Stimulated activated CD8-positive, alpha-beta memory T cell treated with anti-CD3 and anti-CD28 coated beads, Interleukin-4, amount 100 ng/mL, for 48 hours (primary cell): ENCODE measurements around the gene FAM53B.

Experiments
- DNase-seq: peaks from one replicate; pipeline ENCODE4 v3.0.0-alpha.2; 2020

Gene FAM53B

DNA sequence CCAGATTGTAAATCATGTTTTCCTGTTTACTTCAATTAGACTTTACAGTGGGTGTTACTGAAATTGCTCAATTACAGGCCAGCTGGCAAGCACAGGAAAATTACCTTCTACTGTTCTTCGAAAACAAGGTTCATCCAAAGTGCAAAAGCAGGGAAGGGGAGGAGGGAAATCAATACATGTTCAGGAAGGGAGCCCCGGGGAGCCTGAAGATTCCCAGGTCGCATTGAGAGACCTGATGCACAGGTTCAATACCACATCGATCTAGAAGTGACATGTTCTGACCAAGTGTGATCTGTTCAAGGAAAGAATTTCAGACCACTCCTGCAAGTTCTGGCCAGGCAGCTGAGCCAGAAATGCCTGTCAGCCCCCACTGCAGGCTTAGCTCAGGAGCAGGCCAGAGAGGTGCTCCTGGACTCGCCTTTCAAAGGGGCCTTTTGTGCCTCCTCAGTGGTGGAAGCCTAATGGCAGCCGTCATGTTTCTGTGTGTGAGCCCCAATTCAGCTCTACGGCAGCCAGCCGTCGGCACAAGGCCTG, 35.9 kb downstream of the FAM53B start:
- no peak for DNase-seq

DNA sequence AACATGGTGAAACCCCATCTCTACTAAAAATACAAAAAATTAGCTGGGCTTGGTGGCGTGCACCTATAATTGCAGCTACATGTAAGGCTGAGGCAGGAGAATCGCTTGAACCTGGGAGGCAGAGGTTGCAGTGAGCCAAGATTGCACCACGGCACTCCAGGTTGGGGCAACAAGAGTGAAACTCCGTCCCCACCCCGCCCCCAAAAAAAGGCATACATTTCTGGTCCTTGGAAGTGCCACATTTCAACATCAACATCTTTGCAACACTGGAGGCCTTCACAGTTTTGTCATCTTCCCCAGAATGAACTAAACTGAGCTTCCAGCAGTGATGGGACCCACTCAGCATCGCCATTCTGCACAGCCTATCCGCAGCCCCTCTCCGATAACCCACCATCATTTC, 36.6 kb downstream of the FAM53B start:
- DNase-seq, result no peak

DNA sequence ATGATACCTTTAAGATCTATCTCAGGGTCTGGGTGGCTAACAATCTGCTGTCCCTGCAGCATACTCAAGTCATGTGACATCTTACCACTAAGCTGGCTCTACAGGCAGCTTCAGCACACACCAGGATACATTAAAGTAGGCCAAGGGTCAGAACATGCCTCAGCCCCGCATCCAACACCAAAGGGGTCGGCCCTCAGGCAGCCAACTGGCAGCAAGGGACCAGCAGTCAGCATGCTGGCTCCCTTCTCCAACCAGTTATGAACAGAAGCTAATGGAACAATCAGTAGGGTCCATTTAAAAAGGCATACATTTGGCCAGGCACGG, 37.1 kb downstream of the FAM53B start:
- no peak for DNase-seq

DNA sequence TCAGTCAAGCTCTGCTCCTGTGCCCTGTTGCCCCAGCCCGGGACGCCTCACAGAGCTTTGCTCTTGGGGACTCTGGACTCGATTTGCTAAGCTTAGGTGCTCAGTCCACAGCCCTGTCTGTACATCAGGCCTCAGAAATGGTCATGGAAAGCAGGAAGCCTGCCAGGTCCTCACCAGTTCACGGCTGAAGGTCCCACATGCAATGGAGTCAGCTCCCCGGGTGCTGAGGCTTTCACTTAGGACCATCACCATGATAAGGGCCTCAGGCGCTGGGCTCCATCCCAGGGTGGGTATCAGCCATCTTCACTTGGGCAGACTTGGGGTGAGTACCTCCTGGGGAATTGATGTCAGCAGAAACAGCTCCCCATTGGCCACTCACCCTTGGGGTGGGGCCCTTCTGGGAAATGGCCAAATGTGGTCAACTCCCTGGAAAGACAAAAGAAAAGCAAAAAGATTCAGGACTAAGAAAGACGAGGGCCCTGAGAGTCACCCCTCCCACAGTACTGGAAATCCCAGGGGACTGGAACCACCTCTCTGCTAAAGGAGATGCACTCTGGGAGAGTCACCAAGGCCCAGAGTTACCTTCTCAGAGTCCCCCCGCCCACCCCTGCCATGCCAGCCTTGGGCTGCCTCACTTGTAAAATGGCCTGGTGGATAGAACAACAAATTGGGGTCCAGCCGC, 37.6 kb downstream of the FAM53B start:
- no peak for DNase-seq

DNA sequence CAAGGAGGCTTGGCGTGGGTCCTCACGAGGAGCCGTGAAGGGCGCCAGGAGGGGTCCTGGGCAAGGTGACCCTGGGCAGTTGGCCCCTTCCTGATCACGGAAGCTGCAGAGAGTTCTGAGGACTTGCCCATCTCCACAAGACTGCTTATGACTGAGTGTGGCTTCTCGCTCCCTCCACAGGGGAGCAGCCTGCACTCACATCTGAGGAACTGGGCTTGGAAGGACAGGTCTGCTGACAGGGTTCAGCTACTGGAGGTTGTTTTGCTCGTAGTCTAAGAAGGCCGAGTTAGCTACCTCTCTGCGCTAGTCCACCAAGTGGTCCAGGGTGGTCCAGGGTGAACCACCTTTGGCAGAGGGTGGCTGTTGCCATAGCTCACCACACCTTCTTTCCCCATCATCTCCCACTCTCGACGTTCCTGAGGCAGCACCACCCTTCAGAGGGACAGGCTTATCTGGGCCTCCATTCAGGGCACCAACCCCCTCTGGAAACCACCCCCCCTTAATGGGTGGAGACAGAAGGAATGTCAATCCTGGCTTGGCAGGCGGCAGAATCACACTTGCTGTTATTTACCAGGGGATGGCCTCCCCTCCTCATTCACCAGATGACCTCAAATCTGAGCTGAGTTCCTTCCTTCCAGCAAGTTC, 38.2 kb downstream of the FAM53B start:
- no peak for DNase-seq

DNA sequence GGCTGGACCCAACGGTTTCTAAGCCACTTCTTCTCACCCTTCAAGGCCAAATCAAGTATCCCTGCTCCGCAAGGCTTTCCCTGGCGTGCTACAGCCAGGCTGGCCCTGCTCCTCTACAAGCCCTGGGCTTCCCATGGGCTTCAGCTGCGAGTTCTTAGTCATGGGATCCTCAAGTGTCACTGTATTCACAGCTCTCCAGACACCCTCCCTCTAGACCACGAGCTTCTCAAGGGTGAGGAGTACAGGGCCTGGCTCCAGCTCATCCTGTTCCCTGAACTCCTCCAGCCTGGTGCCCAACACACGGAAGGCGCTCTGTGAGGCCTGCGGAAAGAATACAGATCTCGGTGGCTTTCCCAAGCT, 38.8 kb downstream of the FAM53B start:
- DNase-seq, result no peak

DNA sequence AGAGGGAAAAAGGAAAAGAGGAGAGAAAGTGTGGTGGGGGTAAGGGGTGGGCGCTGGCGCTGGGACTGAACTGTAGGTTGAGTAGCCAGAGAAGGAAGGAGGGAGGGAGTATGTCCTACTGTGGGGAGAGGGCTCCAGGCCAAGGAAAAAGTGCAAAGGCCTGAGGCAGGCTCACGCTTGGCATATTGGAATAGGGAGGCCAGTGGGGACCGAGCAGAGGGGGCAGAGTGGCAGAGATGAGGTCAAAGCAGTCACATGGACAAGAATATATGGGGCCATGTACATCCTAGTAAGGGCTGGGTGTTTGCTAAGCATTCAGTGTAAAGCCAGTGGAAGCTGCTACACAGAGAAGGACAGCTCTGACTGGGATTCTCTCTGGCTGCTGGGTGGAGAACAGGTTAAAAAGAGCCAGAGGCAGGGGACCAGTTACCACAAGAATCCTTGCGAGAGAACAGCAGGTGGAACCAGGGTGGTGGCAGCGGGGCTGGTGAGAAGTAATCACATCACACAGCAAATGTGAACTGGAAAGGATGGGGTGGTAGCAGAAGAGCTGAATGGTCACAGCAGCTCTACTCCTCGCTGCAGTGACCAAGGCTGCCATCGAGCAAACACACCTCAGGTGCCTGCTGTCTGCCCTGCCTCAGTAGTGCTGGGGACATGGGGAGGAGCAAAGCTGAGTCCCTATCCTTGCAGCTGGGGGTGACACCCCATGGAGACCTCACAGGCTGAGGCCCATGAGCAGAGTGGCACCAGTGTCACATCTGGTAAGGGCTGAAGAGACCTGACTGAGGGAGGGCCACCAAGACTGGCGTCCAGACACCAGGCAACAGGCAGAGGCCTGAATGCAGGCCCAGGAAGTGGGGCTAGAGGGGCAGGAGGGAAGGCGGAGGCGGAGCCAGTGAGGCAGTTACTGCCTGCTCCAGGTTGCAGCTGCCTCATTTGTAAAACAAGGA, 39.5 kb downstream of the FAM53B start:
- DNase-seq, result no peak

DNA sequence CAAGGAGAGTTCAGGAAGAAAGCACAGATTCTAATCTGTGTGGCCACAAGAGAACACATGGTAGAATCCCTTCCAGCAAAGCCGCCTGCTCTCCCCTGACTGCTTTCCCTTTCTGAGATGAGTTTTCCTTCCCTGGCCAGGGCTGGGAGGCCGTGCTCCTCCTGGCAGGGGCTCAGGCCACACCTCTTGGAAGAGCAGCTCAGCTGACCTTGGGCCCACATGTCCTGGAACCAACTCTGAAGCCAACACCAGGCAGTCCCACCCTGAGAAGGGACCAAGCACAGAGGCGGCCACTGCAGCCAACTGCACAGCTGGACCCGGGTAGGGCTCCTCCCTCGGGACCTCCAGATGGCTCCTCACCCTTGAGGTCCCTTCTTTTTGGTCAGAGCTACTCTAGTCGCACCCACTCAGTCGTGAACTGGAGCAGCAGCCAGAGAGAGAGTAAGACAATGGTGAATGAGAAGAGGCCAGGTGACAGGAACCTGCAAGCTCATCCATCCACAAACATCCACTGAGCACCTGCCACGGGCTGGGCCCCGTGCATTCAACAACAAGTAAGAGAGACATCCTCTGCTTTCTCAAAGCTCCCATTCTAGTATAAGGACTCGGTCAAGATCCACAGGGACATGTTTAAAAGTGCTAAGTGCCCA, 40.3 kb downstream of the FAM53B start:
- no peak for DNase-seq

DNA sequence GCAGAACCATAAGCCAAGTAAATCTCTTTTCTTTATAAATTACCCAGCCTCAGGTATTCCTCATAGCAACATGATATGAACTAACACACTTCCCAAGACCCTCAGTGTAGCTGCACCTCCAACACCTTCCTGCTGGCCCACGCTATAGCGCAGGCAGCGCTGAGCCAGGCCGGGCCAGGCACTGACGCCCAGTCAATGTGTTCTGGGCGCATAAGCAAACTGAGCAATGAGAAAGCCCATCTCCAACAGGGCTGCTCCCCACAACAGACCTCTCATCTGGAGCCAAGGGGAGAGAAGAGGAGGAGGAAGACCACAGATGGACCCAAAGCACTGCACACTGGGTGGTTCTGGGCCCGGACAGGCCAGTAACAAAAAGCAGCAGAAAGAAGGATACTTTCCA, 40.8 kb downstream of the FAM53B start:
- no peak for DNase-seq

DNA sequence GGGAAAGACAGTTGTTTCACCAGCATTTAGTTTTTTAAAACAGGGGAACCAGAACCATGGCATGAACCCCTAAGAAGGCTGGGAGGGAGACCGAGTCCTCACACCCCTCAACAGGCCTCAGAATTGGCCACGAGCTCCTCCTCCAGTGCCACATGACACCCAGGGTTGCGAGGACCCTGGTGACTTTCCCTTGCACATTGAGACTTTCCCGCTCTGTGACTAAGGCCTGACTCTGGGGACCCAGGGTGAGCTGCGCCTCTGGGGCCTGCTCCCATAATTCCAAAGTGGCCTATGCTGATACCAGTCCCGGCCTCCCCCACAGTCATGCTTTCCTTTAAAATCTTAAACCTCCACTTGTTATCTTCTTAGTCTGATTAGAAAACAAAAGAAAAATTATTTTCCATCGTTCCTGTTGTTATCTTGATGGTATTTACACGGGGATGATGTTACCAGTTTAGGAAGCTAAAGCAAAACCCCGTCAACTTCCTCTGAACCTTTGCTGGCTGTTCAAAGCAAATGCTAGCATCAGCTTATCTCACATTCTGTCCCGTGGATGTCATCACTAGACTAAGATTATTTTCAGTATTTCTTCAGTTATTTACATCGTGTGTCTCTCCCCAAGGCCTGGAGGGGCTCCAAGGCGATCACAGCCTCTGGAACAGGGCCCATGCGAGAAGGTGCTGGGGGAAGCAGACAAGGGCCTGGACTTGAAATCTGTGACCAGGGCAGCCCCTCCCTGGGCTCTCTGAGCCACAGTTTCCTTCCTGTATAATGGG, 42.1 kb downstream of the FAM53B start:
- DNase-seq, result peak; percentile 70

DNA sequence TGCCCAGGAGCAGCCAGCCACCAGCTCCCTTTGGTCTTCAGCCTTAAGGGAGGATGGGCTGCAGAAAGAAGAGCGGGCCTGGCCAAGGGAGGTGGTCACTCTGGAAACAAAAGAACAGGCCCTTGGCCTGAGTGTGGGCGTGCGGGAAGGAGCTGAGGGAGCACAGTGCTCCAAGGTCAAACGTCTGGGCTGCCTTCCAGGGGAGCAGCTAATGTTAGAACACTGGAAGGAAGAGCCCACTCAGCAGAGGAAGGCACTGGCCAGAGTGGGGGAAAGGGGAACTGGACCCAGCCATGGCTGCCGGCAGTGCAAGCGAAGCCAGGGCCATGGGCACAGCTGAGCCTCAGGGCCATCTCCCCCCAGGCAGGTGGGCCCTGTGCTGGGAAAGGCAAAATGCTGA, 42.7 kb downstream of the FAM53B start:
- no peak for DNase-seq

DNA sequence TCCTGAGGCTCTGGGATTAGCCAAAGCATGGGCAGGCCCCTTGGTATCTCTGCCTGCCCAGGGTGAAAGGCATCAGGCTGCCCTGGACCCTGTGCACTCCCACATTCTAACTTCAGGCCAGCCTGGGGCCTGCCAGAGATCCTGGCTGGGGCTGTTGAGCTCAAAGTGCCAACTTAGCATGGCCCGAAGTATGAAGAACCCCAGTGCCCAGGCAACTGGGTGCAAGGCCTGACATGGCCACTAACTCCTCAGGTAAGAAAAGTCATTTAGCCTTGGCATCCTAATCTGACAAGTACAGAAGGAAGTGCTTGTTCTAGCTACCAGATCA, 43.2 kb downstream of the FAM53B start:
- no peak for DNase-seq

DNA sequence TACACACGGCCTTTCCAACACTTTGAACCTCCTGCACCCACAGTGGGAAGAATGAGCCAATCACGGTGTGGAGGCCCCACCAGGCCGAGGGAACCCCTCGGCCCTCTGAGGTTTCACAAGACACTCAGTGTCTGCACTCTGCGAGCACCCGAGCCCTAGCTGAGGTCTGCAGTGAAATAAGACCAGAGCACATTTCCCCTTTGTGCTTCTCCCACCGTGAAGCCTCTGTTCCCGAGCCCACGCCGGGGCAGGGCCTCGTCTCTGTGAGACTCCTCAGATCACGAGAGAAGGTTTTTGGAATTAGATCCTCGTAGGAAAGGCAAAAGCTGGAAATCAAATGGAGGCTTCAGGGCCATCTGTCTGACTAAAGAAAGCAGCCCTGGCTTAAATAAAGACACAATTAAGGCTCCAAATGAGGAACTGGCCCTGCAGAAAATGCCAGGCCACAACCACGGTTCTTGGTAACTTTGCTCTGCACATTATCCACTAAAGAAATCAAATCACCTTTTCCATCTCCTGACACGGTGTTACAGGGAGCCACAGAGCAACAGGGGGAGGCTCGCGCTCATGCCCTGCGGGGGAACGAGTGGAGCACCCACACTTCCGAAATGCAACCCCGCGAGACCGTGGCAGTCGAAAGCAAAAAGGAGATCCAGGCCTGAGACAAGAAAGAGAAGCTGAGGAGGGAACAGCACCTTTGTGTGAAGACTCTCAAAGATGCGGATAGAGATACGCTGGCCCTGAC, 43.7 kb downstream of the FAM53B start:
- no peak for DNase-seq

DNA sequence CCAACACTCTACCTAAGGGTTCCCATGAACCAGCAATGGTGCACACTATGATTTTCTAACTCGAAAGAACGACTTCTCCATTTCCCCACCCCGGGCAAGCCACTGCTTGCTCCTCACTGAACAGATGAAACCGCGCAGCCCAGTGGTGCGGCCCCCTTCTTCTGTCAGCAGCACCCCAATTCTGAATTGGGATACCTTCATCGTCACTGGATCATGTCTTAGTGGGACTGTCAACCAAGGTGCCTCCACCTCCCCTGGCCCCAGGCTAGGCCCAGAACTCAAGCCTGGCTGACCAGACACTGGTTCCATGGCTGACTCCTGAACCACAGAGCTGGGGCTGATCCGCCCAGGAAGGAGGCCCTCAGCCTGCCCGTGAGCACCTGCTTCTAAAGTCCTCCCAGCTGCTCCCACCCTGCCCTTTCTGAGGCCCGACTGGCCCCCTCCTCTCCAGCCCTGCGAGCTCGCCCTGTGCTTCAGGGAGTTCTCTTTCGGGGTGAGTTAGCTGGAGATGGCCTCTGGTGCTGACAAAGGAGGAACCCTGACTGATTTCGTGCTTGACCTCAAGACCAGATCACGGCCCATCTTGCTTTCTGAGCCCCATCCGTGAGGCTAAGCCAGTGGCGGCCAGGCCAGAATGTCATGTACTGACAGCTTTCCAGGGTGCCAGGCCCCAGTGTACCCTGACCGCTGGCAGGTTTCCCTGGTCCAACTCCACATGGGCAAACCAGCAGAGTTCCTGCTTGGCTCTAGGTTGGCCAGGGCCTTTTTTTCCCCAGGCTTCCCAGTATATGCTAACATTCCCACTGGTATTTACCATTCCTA, 44.5 kb downstream of the FAM53B start:
- no peak for DNase-seq

DNA sequence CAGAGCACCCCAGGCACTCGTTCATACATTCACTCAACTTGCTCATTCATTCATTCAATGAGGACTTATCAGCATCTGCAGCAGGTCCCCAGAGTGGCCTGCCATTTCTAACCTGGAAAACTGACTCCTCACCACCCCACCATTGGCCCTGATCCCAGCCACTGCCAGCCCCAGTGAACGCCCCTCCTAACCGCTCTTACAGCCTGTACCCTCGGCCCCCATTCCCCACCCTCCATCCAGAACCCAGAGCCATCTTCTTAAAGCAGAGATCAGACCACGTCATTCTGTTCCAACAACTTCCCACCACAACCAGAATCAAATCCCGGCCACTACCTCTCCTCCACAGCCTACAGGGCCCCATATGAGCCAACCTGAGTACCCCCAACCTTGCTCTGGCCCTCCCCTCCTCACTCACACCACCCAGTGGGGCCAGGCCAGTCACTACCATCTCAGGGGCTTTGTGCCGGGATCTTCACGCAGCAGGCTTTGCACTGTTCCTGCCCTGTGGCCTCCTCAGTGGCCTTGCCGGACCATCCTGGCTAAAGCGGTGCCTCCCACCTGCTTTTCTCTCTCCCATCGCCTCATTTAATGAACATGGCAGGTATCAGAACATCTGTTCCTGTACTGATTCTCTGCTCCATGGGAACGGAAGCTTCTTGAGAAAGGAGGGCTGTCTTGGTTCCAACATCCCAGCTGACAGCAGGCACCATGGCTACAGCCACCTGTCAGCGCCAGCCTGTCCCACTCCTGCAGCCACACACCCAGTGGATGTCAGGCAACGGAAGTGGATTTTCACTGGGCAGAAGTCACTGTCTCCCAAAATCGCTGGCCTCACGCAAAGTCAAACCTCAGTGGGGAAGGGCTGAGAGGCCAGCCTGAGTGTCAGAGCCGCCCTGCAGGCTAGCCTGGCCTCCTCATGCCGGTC, 45.4 kb downstream of the FAM53B start:
- DNase-seq, result no peak

DNA sequence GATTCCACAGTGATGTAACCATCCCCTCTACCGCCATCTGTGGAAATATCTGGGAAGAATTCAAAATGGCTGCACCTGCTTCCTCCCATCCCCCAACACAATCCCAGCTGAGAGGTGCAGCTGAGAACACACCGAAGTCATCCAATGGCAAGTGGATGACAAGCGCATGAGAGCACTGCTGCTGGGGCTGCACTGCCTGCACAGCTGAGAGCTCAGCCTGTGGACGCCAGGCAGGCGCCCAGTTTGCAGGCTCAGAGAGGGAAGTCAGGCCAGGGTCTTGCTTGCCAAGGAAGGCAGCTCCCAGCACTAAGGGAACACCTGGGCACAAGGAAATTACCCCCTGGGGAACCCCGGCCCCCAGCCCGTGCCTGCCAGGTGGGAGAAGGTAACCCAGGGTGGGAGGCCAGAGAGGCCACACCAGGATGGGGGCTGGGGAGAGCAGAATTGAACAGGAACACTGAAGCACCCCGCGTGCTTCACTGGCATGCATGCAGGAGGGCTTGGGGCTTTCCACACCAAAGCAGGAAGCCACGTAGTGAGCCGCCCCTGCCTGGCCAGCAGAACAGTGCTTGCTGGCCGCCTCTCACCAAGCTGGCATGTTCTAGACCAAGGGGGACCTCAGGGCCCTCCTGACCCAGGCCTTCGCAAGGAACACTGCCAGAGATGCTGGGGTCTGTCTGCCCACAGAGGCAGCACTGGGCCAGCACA, 46.2 kb downstream of the FAM53B start:
- no peak for DNase-seq

DNA sequence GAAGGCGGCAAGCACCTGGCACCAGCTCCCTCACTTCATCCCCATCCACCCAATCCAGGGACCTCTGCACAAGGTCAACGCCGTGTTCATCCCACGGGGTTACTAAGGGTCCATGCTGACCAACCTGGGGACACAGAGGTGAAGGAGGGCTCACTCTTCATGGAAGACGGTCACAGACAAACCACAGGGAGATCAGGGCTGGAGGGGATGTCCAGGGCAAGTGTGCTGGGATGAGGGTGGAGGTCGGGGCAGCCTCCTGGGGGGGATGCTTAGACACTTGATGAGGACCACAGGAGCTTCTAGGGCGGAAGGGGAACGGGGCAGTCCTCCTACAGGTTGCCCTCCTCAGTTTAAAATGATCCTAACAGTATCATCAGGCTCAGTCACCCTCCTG, 46.7 kb downstream of the FAM53B start:
- DNase-seq, result no peak

DNA sequence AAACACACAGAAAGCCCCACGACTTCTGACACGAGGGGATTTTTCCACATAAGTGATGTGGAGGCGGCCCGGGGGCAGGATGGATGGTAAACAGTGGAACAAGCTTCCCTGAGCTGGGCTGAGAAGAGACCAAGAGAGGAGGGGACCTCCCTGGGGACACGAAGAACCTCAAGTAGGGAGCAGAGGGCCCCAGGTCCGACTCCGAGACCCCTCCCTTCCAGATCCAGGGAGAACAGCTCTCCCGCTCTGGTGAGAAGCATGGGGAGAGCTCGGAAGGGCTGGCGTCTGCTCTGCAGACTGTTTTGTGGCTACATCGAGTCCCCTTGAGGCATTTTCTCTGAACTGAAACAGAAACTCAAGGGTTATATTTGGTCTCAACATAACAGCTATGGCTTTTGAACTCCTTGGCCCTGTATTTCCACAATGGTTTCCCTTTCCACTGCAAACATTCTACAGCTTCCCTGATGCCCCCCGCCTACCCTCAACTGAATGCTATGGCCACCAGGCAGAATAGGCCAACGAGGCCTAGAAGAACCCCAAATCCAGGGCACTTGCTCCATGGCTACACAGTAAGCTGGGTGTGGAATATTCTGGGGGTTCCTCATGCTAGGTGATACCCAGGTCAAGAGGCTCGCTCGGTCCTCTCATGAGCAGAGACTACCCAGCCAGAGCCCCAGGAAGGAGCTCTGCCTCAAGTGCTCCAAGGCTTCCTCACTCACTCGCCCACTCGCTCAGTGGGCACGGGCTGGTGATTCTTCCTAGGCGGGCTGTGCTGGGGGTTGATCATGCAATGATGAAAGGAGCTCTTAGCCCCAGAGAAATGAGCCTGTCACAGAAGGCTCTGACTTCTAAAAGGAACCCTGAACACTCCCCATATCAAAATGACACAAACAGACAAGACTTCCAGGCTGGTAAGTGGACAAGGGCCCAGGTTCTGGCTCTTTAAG, 47.5 kb downstream of the FAM53B start:
- no peak for DNase-seq
